Cardiac muscle cell (in vitro differentiated cells and primary cell): ENCODE results near the gene ADCK1. TPM values are rescaled to one million over a fixed set of nuclear protein-coding genes. Genes with fewer than 3 reads are reported as not detected.

Experiments
- DNase-seq, 2 donors: peaks; one replicate each; pipeline versions ENCODE4 v3.0.0 to v3.0.0-alpha.2; 2010 to 2017; ENCODE audit warnings: low read depth in 1 of 2, low spot score in 1 of 2
- H3K27ac ChIP-seq: fragments of 200-600 bp; sonication (generic); 2 replicates; pipeline ENCODE4 v1.5.1; 2016
- H3K27me3 ChIP-seq: fragments of 200-600 bp; sonication (generic); 2 replicates; pipeline ENCODE4 v1.6.0; 2016; ENCODE audit warnings: control low read depth
- H3K36me3 ChIP-seq: fragments of 200-600 bp; sonication (generic); 2 replicates; pipeline ENCODE4 v1.5.1; 2016; ENCODE audit warnings: control low read depth
- H3K4me1 ChIP-seq: fragments of 200-600 bp; sonication (generic); 2 replicates; pipeline ENCODE4 v1.8.1; 2017; ENCODE audit warnings: low read depth, mild to moderate bottlenecking, mixed run types
- H3K4me3 ChIP-seq: fragments of 200-600 bp; sonication (generic); 2 replicates; pipeline ENCODE4 v1.5.1; 2016; ENCODE audit warnings: mild to moderate bottlenecking
- H3K9me3 ChIP-seq: fragments of 200-600 bp; sonication (generic); 2 replicates; pipeline ENCODE4 v1.5.1; 2017; ENCODE audit warnings: low read depth, mild to moderate bottlenecking, control low read depth
- polyA plus RNA-seq: library from polyadenylated mRNA; unstranded; fragments of >200 nt; fragmentation: Nextera tagmentation; extraction: Ambion mirVana; gene quantifications from 2 replicates; pipeline ENCODE4 v1.2.1, GENCODE V29; 2016
- total RNA-seq: library from RNA; depleted of rRNA; stranded (reverse); fragments of >200 nt; gene quantifications from 2 replicates; pipeline ENCODE4 v1.2.3, GENCODE V29; 2016
- TF ChIP-seq, protein P1 (sequence below): IDR thresholded peaks from 2 replicates; pipeline ENCODE4 v1.5.1; 2012; ENCODE audit warnings: low read depth, mild to moderate bottlenecking, low read length

Gene ADCK1
- total and polyA plus RNA-seq, 2 experiments from 2014 or later: 12.2 to 20.6 TPM

DNA sequence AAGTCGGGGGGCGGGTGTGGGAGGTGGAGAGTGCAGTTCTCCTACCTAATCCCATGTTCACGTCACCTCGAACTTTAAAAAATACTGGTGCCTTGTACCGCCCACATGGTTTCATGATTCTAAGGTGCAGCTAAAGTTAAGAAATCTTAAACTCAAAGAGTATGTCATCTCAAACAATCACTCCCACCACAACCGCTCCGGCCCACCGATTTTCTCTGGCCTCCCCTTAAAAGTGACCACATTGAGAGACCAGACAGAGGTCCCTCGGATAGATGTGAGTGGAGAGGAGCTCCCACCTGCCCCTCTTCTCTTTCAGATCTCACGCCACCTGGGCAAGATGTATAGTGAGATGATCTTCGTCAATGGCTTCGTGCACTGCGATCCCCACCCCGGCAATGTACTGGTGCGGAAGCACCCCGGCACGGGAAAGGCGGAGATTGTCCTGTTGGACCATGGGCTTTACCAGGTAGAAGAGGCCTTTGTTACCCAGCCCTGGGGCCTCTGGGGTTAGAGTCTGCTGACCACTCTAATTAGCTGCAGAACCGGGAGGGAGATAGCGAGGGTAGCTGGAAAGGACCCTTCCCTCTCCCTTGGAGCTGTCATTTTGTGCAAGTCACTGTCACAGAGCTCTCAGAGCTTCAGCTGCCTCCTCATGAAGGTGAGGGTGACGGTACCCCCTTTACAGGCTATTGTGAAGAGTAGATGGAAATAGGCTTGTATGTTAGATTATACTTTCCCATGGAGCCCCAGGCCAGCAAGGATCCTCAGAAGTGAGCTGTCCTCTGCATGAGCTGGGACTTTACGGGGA is 124.4 kb downstream of the ADCK1 start:
- Histone ChIP-seq H3K36me3 (no peaks in the 10 kb centered on the region), H3K9me3 (no peaks in the 10 kb centered on the region), H3K4me1 (peaks cover 11% of the 10 kb centered on the region), H3K27ac (peak overlapping the region; percentile 13), H3K27me3 (no peaks in the 10 kb centered on the region), H3K4me3 (no peak overlapping the region)
- no peak for DNase-seq
- TF ChIP-seq, protein P1, sequence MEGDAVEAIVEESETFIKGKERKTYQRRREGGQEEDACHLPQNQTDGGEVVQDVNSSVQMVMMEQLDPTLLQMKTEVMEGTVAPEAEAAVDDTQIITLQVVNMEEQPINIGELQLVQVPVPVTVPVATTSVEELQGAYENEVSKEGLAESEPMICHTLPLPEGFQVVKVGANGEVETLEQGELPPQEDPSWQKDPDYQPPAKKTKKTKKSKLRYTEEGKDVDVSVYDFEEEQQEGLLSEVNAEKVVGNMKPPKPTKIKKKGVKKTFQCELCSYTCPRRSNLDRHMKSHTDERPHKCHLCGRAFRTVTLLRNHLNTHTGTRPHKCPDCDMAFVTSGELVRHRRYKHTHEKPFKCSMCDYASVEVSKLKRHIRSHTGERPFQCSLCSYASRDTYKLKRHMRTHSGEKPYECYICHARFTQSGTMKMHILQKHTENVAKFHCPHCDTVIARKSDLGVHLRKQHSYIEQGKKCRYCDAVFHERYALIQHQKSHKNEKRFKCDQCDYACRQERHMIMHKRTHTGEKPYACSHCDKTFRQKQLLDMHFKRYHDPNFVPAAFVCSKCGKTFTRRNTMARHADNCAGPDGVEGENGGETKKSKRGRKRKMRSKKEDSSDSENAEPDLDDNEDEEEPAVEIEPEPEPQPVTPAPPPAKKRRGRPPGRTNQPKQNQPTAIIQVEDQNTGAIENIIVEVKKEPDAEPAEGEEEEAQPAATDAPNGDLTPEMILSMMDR: no peak

DNA sequence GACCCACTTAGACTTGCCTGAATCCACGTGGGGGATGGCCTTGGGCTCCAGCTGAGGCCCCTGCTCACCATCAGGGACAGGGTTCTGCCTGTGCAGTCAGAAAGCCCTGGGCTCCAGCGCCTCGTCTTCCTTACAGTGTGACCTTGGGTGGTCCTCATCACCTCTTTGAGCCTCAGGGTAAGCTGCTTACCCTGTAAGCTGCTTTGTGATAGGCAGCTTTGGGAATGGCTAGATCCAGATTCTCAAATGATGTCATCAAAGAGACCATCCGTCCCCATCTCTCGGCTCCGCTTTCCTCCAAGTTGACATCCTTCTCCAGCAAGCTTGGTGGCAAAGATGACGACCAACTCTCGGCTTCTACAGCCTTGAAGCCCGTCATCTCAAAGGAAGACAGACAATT is 127.0 kb downstream of the ADCK1 start:
- TF ChIP-seq, protein P1: no peak
- Histone ChIP-seq H3K27ac (no peak overlapping the region), H3K36me3 (no peaks in the 10 kb centered on the region), H3K9me3 (no peaks in the 10 kb centered on the region), H3K4me3 (no peak overlapping the region), H3K27me3 (no peaks in the 10 kb centered on the region), H3K4me1 (peaks cover 11% of the 10 kb centered on the region)
- no peak for DNase-seq

DNA sequence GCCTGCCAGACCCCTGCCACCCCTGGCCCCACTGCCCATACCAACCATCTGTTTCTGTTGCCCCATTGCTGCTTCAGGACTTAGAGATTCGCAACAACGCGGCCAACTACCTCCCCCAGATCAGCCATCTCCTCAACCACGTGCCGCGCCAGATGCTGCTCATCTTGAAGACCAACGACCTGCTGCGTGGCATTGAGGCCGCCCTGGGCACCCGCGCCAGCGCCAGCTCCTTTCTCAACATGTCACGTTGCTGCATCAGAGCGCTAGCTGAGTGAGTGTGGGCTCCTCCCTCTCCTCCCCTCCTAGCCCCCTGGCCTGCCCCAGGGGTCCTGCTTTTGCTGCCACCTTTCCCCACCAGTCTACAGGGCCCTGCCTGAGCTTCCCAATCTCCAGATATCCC is 131.5 kb downstream of the ADCK1 start:
- peaks cover 4% of the 10 kb centered on the region for H3K36me3 ChIP-seq
- no peak for DNase-seq
- TF ChIP-seq, protein P1: no peak
- H3K4me1 ChIP-seq: no peaks in the 10 kb centered on the region
- H3K4me3 ChIP-seq: no peak overlapping the region
- H3K27ac ChIP-seq: no peak overlapping the region
- H3K27me3 ChIP-seq: no peaks in the 10 kb centered on the region
- H3K9me3 ChIP-seq: no peaks in the 10 kb centered on the region

DNA sequence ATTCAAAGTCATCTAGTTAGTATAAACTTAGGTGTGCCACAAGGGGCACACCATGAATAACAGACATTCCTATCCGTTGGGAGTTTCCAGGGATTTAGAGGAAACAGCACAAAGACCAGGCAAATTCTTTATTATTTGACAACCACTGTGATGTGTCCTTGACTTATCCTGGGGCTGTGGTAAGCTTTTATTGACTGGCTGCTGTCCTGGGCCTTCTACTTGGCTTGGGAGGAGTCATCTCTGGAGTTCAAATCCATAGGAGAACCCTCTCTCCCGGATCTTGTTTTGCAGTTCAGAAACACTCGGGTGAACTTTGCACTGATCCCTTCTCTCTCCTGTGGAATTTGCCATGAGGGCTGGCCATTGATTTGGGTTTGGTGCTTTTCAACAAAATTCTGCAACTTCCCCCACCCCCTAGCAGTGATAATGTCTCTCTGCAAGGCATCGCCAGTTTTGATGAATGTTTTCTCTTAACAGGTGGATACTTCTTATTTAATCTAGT is 136.3 kb downstream of the ADCK1 start:
- TF ChIP-seq, protein P1: no peak
- H3K27me3 ChIP-seq: no peaks in the 10 kb centered on the region
- H3K36me3 ChIP-seq: peaks cover 4% of the 10 kb centered on the region
- no peak overlapping the region for H3K4me3 ChIP-seq
- no peaks in the 10 kb centered on the region for H3K9me3 ChIP-seq
- no peaks in the 10 kb centered on the region for H3K4me1 ChIP-seq
- no peak overlapping the region for H3K27ac ChIP-seq
- no peak for DNase-seq

DNA sequence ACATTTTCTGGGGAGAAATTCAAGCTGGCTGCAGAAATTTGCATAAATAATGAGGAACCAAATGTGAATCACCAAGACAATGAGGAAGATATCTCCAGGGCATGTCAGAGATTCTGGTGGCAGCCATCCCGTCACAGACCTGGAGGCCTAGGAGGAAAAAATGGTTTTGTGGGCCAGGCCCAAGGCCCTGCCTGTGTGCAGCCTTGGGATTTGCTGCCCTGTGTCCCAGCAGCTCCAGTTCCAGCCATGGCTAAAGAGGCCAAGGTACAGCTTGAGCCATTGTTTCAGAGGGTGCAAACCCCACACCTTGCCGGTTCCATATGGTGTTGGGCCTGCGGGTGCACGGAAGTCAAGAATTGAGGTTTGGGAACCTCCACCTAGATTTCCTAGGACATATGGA is 147.5 kb downstream of the ADCK1 start:
- Histone ChIP-seq H3K27me3 (no peaks in the 10 kb centered on the region), H3K9me3 (no peaks in the 10 kb centered on the region), H3K4me3 (no peak overlapping the region), H3K36me3 (no peaks in the 10 kb centered on the region), H3K4me1 (no peaks in the 10 kb centered on the region), H3K27ac (no peak overlapping the region)
- no peak for DNase-seq
- TF ChIP-seq, protein P1: no peak
